H1 (cell line): ENCODE data around the gene TRMT44. TPM values are rescaled to one million over a fixed set of nuclear protein-coding genes. Genes with fewer than 3 reads are reported as not detected.

ENCODE experiments used
- CTCF ChIA-PET: fragments of 300-600 bp; sonication (Branson Sonifier 250); formaldehyde crosslinking; loops from one replicate; lab custom pipeline; 2021; ENCODE audit not compliant: partially characterized antibody; lab: Charles Lee
- POLR2A ChIA-PET: fragments of 300-600 bp; sonication (Branson Sonifier 250); formaldehyde crosslinking; loops from one replicate; lab custom pipeline; 2021; ENCODE audit warnings: inconsistent platforms; ENCODE audit not compliant: partially characterized antibody; lab: Charles Lee
- DNase-seq, 2 experiments: peaks; one replicate each; pipeline versions ENCODE4 v3.0.0 to v3.0.0-alpha.2; 2010 to 2022; ENCODE audit warnings: low spot score in 2 of 2, low read depth in 1 of 2, mixed read lengths in 1 of 2
- FAIRE-seq: peaks from 2 replicates; lab custom pipeline; 2011; peaks lifted over from hg19 to GRCh38; lab: Jason Lieb, UNC
- H2AFZ ChIP-seq: 2 replicates; pipeline ENCODE4 v1.8.1; 2012; ENCODE audit warnings: low read length, inconsistent platforms
- H2AK5ac ChIP-seq: 2 replicates; pipeline ENCODE4 v1.6.1; 2013; ENCODE audit warnings: low read depth, low read length
- H2BK120ac ChIP-seq: replicated peaks from 2 replicates; pipeline ENCODE3; 2013; ENCODE audit warnings: low read depth, low read length, inconsistent platforms
- H2BK12ac ChIP-seq: 2 replicates; pipeline ENCODE4 v1.6.1; 2013; ENCODE audit warnings: low read depth, low read length
- H2BK15ac ChIP-seq: 2 replicates; pipeline ENCODE4 v1.6.1; 2013; ENCODE audit warnings: low read length
- H2BK20ac ChIP-seq: 2 replicates; pipeline ENCODE4 v1.6.1; 2013; ENCODE audit warnings: low read length
- H2BK5ac ChIP-seq: 2 replicates; pipeline ENCODE4 v1.6.1; 2013; ENCODE audit warnings: low read depth, low read length
- H3K14ac ChIP-seq: 2 replicates; pipeline ENCODE4 v1.6.1; 2013; ENCODE audit warnings: inconsistent platforms; ENCODE audit not compliant: insufficient read length
- H3K18ac ChIP-seq: 2 replicates; pipeline ENCODE4 v1.6.1; 2013; ENCODE audit warnings: low read length; ENCODE audit errors: extremely low read depth
- H3K23ac ChIP-seq: 2 replicates; pipeline ENCODE4 v1.6.1; 2013; ENCODE audit warnings: inconsistent platforms; ENCODE audit not compliant: insufficient read length
- H3K23me2 ChIP-seq: 2 replicates; pipeline ENCODE4 v1.6.1; 2013; ENCODE audit warnings: low read depth, low read length
- H3K27ac ChIP-seq: 2 replicates; pipeline ENCODE4 v1.6.1; 2011; ENCODE audit warnings: low read depth, low read length, inconsistent platforms
- H3K27me3 ChIP-seq, 4 experiments: replicated peaks in 1 of 4; 1 replicate in 1 of 4; 2 replicates in 3 of 4; pipeline versions ENCODE4 v1.6.1 to v1.8.1; 2011 to 2013; ENCODE audit warnings: low read length in 3 of 4, mild to moderate bottlenecking in 3 of 4, inconsistent platforms in 2 of 4, mixed read lengths in 2 of 4, moderate library complexity in 1 of 4; ENCODE audit not compliant: control insufficient read depth in 3 of 4, insufficient read depth in 3 of 4; ENCODE audit errors: extremely low read depth in 1 of 4
- H3K36me3 ChIP-seq, 4 experiments: 2 replicates each; pipeline versions ENCODE4 v1.6.1 to v1.8.1; 2011 to 2013; ENCODE audit warnings: mild to moderate bottlenecking in 4 of 4, low read length in 3 of 4, moderate library complexity in 2 of 4, control low read depth in 1 of 4, inconsistent platforms in 1 of 4; ENCODE audit not compliant: insufficient read depth in 4 of 4, control insufficient read depth in 2 of 4
- H3K4ac ChIP-seq: replicated peaks from 2 replicates; pipeline ENCODE3; 2013; ENCODE audit warnings: low read length, low read depth, mixed read lengths, inconsistent platforms; ENCODE audit not compliant: insufficient read length
- H3K4me1 ChIP-seq, 4 experiments: replicated peaks in 1 of 4; 1 replicate in 1 of 4; 2 replicates in 3 of 4; pipeline versions ENCODE4 v1.6.1 to v1.8.1; 2011 to 2013; ENCODE audit warnings: low read length in 3 of 4, inconsistent platforms in 2 of 4, mixed read lengths in 1 of 4; ENCODE audit not compliant: insufficient read depth in 4 of 4, control insufficient read depth in 3 of 4
- H3K4me2 ChIP-seq, 2 experiments: 2 replicates each; pipeline versions ENCODE4 v1.6.1 to v1.8.1; 2011 to 2013; ENCODE audit warnings: low read depth in 2 of 2, low read length in 2 of 2, control low read depth in 1 of 2, inconsistent platforms in 1 of 2, mild to moderate bottlenecking in 1 of 2; ENCODE audit not compliant: insufficient read depth in 1 of 2
- H3K4me3 ChIP-seq, 4 experiments: fragments of 200-600, 300-600 bp in 1 of 4; sonication (generic), shearing (Covaris generic), sonication (Bioruptor Twin) in 1 of 4; 2 replicates each; pipeline versions ENCODE4 v1.5.1 to v1.8.1; 2011 to 2016; ENCODE audit warnings: low read length in 4 of 4, low read depth in 3 of 4, control low read depth in 2 of 4, inconsistent platforms in 2 of 4, mild to moderate bottlenecking in 2 of 4, mixed read lengths in 1 of 4, moderate library complexity in 1 of 4; ENCODE audit not compliant: insufficient read depth in 2 of 4; ENCODE audit errors: extremely low read depth in 1 of 4
- H3K56ac ChIP-seq: replicated peaks from 2 replicates; pipeline ENCODE3; 2013; ENCODE audit warnings: low read depth, mild to moderate bottlenecking, mixed read lengths, low read length, inconsistent platforms; ENCODE audit not compliant: insufficient read length
- H3K79me1 ChIP-seq: 2 replicates; pipeline ENCODE4 v1.6.1; 2013; ENCODE audit warnings: low read depth, low read length, control low read depth
- H3K79me2 ChIP-seq, 2 experiments: 2 replicates each; pipeline versions ENCODE4 v1.6.1 to v1.8.1; 2012 to 2013; ENCODE audit warnings: low read length in 2 of 2, mild to moderate bottlenecking in 2 of 2, inconsistent platforms in 1 of 2; ENCODE audit not compliant: insufficient read depth in 2 of 2, control insufficient read depth in 1 of 2
- H3K9ac ChIP-seq, 4 experiments: replicated peaks in 1 of 4; 1 replicate in 1 of 4; 2 replicates in 3 of 4; pipeline versions ENCODE4 v1.6.1 to v1.8.1; 2011 to 2013; ENCODE audit warnings: low read depth in 3 of 4, low read length in 3 of 4, control low read depth in 2 of 4, mild to moderate bottlenecking in 2 of 4, moderate library complexity in 2 of 4, inconsistent platforms in 1 of 4; ENCODE audit errors: extremely low read depth in 1 of 4
- H3K9me3 ChIP-seq, 2 experiments: 2 replicates each; pipeline versions ENCODE4 v1.6.1 to v1.8.1; 2012 to 2013; ENCODE audit warnings: mild to moderate bottlenecking in 2 of 2, moderate library complexity in 2 of 2, control low read depth in 1 of 2, inconsistent platforms in 1 of 2, low read depth in 1 of 2, low read length in 1 of 2, mixed read lengths in 1 of 2; ENCODE audit not compliant: insufficient read depth in 2 of 2
- H4K20me1 ChIP-seq, 2 experiments: replicated peaks in 1 of 2; 2 replicates each; pipeline versions ENCODE3 to v1.8.1; 2011 to 2013; ENCODE audit warnings: inconsistent platforms in 2 of 2, low read length in 2 of 2, mild to moderate bottlenecking in 1 of 2; ENCODE audit not compliant: insufficient read depth in 2 of 2, control insufficient read depth in 1 of 2
- H4K5ac ChIP-seq: 2 replicates; pipeline ENCODE4 v1.6.1; 2013; ENCODE audit warnings: low read length, low read depth, mixed read lengths, inconsistent platforms; ENCODE audit not compliant: insufficient read length
- H4K8ac ChIP-seq: 2 replicates; pipeline ENCODE4 v1.8.0; 2013; ENCODE audit warnings: mild to moderate bottlenecking, moderate library complexity, low read length, inconsistent platforms; ENCODE audit not compliant: insufficient read depth; ENCODE audit errors: extremely low read depth
- H4K91ac ChIP-seq: replicated peaks from 2 replicates; pipeline ENCODE3; 2013; ENCODE audit warnings: low read length, mixed read lengths, inconsistent platforms; ENCODE audit not compliant: insufficient read length
- ATF3 ChIP-seq: IDR thresholded peaks from 2 replicates; pipeline ENCODE4 v1.6.1; 2011; ENCODE audit warnings: low read depth, mild to moderate bottlenecking, low read length; ENCODE audit not compliant: insufficient read depth
- BACH1 ChIP-seq: IDR thresholded peaks from 2 replicates; pipeline ENCODE4 v1.6.1; 2012; ENCODE audit warnings: low read length, improper control_type of control experiment
- BCL11A ChIP-seq, 2 experiments: IDR thresholded peaks; one replicate each; pipeline ENCODE4 v1.6.1; 2011; ENCODE audit warnings: low read depth in 2 of 2, low read length in 2 of 2, mild to moderate bottlenecking in 2 of 2
- CBX5 ChIP-seq: fragments of 300-800, 300-1000 bp; sonication (generic); IDR thresholded peaks from 2 replicates; pipeline ENCODE4 v1.7.1; 2016; ENCODE audit warnings: antibody characterized with exemption, low read length, low read depth
- CHD1 ChIP-seq: IDR thresholded peaks from 2 replicates; pipeline ENCODE4 v1.6.1; 2012; ENCODE audit warnings: low read depth, low read length, improper control_type of control experiment
- EZH2 ChIP-seq: fragments of 200-600 bp; sonication (generic); IDR thresholded peaks from 2 replicates; pipeline ENCODE4 v1.7.1; 2012; ENCODE audit warnings: low read depth, mild to moderate bottlenecking, moderate library complexity, low read length, inconsistent platforms; ENCODE audit not compliant: severe bottlenecking
- FOSL1 ChIP-seq: IDR thresholded peaks from 2 replicates; pipeline ENCODE4 v1.6.1; 2011; ENCODE audit warnings: mild to moderate bottlenecking, low read depth, low read length, moderate library complexity; ENCODE audit not compliant: insufficient read depth
- GTF2F1 ChIP-seq: IDR thresholded peaks from 2 replicates; pipeline ENCODE4 v1.6.1; 2012; ENCODE audit warnings: low read depth, low read length, improper control_type of control experiment, borderline replicate concordance
- HDAC2 ChIP-seq, 2 experiments: fragments of 300-600 bp in 1 of 2; sonication (generic) in 1 of 2; IDR thresholded peaks; 2 replicates each; pipeline ENCODE4 v1.6.1; 2011 to 2012; ENCODE audit warnings: low read depth in 2 of 2, low read length in 2 of 2, mild to moderate bottlenecking in 2 of 2, moderate library complexity in 2 of 2, borderline replicate concordance in 1 of 2, inconsistent platforms in 1 of 2
- HDAC6 ChIP-seq: IDR thresholded peaks from one replicate; pipeline ENCODE4 v1.7.1; 2012; ENCODE audit warnings: low read depth, mild to moderate bottlenecking, inconsistent platforms, low read length, moderate library complexity
- MAFK ChIP-seq: IDR thresholded peaks from 2 replicates; pipeline ENCODE4 v1.6.1; 2012; ENCODE audit warnings: low read depth, mild to moderate bottlenecking, improper control_type of control experiment, low read length
- SIRT6 ChIP-seq: IDR thresholded peaks from one replicate; pipeline ENCODE4 v1.7.1; 2012; ENCODE audit warnings: low read length, inconsistent platforms
- SIX5 ChIP-seq: IDR thresholded peaks from 2 replicates; pipeline ENCODE4 v1.6.1; 2011; ENCODE audit warnings: mild to moderate bottlenecking, low read depth, low read length
- TCF12 ChIP-seq: IDR thresholded peaks from 2 replicates; pipeline ENCODE4 v1.6.1; 2011; ENCODE audit warnings: low read depth, mild to moderate bottlenecking, low read length
- WGBS, 2 experiments: shearing (Covaris generic) in 1 of 2; methylation state at CpG; one replicate each; pipeline versions ENCODE4 v1.1.6 to v1.1.7; 2013 to 2015; ENCODE audit warnings: low lambda C conversion rate in 2 of 2, mixed read lengths in 2 of 2, inconsistent platforms in 1 of 2, low coverage in 1 of 2, missing lambda C conversion rate in 1 of 2; ENCODE audit not compliant: insufficient replicate concordance in 2 of 2, insufficient coverage in 1 of 2, insufficient read length in 1 of 2; ENCODE audit errors: extremely low coverage in 1 of 2, missing lambda C conversion rate in 1 of 2; 5-methylcytosine and 5-hydroxymethylcytosine counted together
- polyA plus RNA-seq, 7 experiments: library from polyadenylated mRNA; depleted of rRNA in 3 of 7; stranded (reverse) in 5 of 7; unstranded in 2 of 7; fragments of >200 nt in 5 of 7; fragments of 200-250 nt in 2 of 7; gene quantifications; 1 replicate in 5 of 7; 2 replicates in 1 of 7; 4 replicates in 1 of 7; pipeline versions ENCODE4 v1.2.1 to v1.2.3, GENCODE V29; 2011 to 2013; ENCODE audit warnings: missing spikeins in 2 of 7, mixed read lengths in 2 of 7
- total RNA-seq: library from RNA; stranded (reverse); fragmentation: NEBNext Ultra II Directional; extraction: Animal tissue kit (Norgen Biotek cat#: 25700); gene quantifications from 2 replicates; pipeline ENCODE4 v1.2.1, GENCODE V29; 2021

The TRMT44 gene
- total and polyA plus RNA-seq, 2 of the 8 experiments (the other 6 are each of a cell fraction or from before 2014, with no cell fraction given), result 8.6 to 23.9 TPM

GRCh38 chr4:8507624-8508023 lies 67.0 kb downstream of the TRMT44 start:
- Histone ChIP-seq H3K36me3 (no peaks in the 10 kb centered on the region), H4K91ac (no peak overlapping the region), H2AK5ac (no peak overlapping the region), H4K8ac (no peak overlapping the region), H3K9ac (no peak overlapping the region), H3K23me2 (no peaks in the 10 kb centered on the region), H2BK12ac (0 out of 2 replicates have a peak overlapping the region, but pooled peaks have one; percentile 80), H3K27ac (no peak overlapping the region), H2BK20ac (no peak overlapping the region), H3K18ac (no peak overlapping the region), H3K27me3 (no peaks in the 10 kb centered on the region; a peak in 3 of 7 replicates), H3K79me1 (no peaks in the 10 kb centered on the region), H4K20me1 (no peaks in the 10 kb centered on the region), H3K79me2 (no peaks in the 10 kb centered on the region), H2BK15ac (no peak overlapping the region), H3K9me3 (peaks cover 0 to 1% of the 10 kb centered on the region in 2 experiments; a peak in 1 of 4 replicates), H3K4me1 (peaks cover 6 to 24% (median 14%) of the 10 kb centered on the region in 4 experiments), H2BK5ac (no peak overlapping the region), H3K23ac (no peak overlapping the region), H3K14ac (no peak overlapping the region), H2BK120ac (no peak overlapping the region), H2AFZ (no peak overlapping the region), H4K5ac (no peak overlapping the region), H3K56ac (no peak overlapping the region), H3K4me2 (no peak overlapping the region), H3K4me3 (no peak overlapping the region), H3K4ac (peak overlapping the region; percentile 44)
- CTCF ChIA-PET, result interaction anchor here (0.7 to 1.8 kb wide), 9 partner anchors 9 to 100 kb away, joined by 3 to 6 read pairs (median 3); no protein-coding TSS in a partner anchor
- DNase-seq (no peak), FAIRE-seq (no peak)
- WGBS, 2 experiments, result 94% methylated on average over 8 of the region's 9 CpGs; no CpG with 5 or more reads in 1 of the 2 experiments
- POLR2A ChIA-PET, result interaction anchor here (1.1 to 1.5 kb wide), 2 partner anchors 11 to 35 kb away, joined by 3 read pairs; no protein-coding TSS in a partner anchor
- no peak for TF ChIP-seq FOSL1
- no peak for TF ChIP-seq MAFK
- TF ChIP-seq HDAC2 (IDR thresholded peaks at IDR 0.05; ENCODE audit: borderline replicate concordance in 1 of 2, low read depth in 2 of 2, low read length in 2 of 2), result no peak
- TF ChIP-seq HDAC6, result no peak
- no peak for TF ChIP-seq ATF3
- no peak for TF ChIP-seq BCL11A (IDR thresholded peaks at IDR 0.05; ENCODE audit: low read depth in 2 of 2, low read length in 2 of 2)
- TF ChIP-seq BACH1, result no peak
- TF ChIP-seq TCF12, result no peak
- no peak for TF ChIP-seq CBX5
- TF ChIP-seq GTF2F1, result no peak
- no peak for TF ChIP-seq CHD1
- TF ChIP-seq SIRT6, result no peak
- TF ChIP-seq EZH2, result no peak
- no peak for TF ChIP-seq SIX5
